GM12891 (cell line): ENCODE data around the gene CRK.

Experiments
- PAX5 ChIP-seq: IDR thresholded peaks from 2 replicates; pipeline ENCODE4 v1.6.1; 2011; ENCODE audit warnings: low read length, moderate library complexity, mild to moderate bottlenecking; ENCODE audit not compliant: insufficient read depth, severe bottlenecking
- POLR2A ChIP-seq: IDR thresholded peaks from 2 replicates; pipeline ENCODE4 v1.6.1; 2011; ENCODE audit warnings: low read depth, low read length, control low read depth
- POLR2AphosphoS5 ChIP-seq: IDR thresholded peaks from 2 replicates; pipeline ENCODE4 v1.6.1; 2011; ENCODE audit warnings: low read depth, low read length, control low read depth
- POU2F2 ChIP-seq: IDR thresholded peaks from 2 replicates; pipeline ENCODE4 v1.6.1; 2011; ENCODE audit warnings: low read depth, mild to moderate bottlenecking, control low read depth, low read length, moderate library complexity
- TAF1 ChIP-seq: IDR thresholded peaks from 2 replicates; pipeline ENCODE4 v1.6.1; 2011; ENCODE audit warnings: low read depth, low read length, control low read depth

GRCh38 chr17:1475321-1475854 lies 19.4 kb upstream of the CRK start:
- TF ChIP-seq POLR2AphosphoS5 (no peak), POLR2A (no peak), POU2F2 (no peak), TAF1 (no peak), PAX5 (no peak)
